G401.6 (cell line): ENCODE results near the gene AP3B1.

ENCODE experiments used
- FAIRE-seq: peaks from 2 replicates; lab custom pipeline; 2012; peaks lifted over from hg19 to GRCh38; lab: Jason Lieb, UNC

The AP3B1 gene, protein sequence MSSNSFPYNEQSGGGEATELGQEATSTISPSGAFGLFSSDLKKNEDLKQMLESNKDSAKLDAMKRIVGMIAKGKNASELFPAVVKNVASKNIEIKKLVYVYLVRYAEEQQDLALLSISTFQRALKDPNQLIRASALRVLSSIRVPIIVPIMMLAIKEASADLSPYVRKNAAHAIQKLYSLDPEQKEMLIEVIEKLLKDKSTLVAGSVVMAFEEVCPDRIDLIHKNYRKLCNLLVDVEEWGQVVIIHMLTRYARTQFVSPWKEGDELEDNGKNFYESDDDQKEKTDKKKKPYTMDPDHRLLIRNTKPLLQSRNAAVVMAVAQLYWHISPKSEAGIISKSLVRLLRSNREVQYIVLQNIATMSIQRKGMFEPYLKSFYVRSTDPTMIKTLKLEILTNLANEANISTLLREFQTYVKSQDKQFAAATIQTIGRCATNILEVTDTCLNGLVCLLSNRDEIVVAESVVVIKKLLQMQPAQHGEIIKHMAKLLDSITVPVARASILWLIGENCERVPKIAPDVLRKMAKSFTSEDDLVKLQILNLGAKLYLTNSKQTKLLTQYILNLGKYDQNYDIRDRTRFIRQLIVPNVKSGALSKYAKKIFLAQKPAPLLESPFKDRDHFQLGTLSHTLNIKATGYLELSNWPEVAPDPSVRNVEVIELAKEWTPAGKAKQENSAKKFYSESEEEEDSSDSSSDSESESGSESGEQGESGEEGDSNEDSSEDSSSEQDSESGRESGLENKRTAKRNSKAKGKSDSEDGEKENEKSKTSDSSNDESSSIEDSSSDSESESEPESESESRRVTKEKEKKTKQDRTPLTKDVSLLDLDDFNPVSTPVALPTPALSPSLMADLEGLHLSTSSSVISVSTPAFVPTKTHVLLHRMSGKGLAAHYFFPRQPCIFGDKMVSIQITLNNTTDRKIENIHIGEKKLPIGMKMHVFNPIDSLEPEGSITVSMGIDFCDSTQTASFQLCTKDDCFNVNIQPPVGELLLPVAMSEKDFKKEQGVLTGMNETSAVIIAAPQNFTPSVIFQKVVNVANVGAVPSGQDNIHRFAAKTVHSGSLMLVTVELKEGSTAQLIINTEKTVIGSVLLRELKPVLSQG

GRCh38 chr5:78294248-78295034 lies at the start of gene AP3B1:
Gene AP3B1 (minus strand): TSS chr5:78294698. CDS start chr5:78294579, 119 bp downstream.
- FAIRE-seq, result peak; percentile 97

- no peak for FAIRE-seq
These were observed 46.9 kb upstream of the AP3B1 start for GRCh38 chr5:78341440-78341839.

DNA sequence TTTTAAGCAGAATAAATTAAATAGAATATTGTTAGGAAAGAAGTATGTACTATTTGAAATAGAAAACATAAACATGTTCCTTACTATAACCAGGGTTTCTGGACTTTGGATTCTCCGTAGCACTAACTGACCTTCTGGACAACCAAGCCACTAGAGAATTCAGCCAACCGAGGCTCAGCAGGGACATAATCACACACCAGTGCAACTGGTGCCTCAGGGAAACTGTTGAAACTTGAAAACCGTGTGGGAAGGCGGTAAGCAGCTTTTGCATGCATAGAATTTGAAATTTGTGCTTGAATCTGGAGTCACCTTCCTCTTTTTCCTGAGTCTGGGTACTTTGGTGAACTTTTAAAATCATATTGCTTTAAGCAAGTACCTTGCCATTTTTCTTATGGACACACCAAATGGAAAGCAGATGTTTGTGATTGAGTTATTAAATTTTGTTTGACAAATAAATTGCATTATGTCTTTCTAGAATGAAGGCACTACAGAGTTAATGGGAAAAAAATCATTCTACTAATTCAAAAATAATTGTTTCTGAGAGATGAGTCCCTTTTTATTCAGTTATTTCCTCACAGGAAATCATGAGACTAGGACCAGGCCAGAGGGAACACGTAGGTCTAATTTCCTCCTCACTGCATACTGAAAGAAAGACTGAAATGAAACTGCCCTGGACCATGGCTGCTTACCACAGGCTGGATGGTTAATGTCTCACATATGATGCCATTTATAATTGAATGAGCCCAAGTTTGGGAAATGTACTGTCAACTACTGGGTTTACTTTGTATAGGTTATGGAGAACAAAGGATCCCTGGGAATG lies 45.3 kb upstream of the AP3B1 start:
- no peak for FAIRE-seq

GRCh38 chr5:78336698-78337097 lies 42.2 kb upstream of the AP3B1 start:
- no peak for FAIRE-seq

GRCh38 chr5:78335976-78336375 lies 41.5 kb upstream of the AP3B1 start:
- FAIRE-seq, result no peak

- no peak for FAIRE-seq
These were observed 40.3 kb upstream of the AP3B1 start for GRCh38 chr5:78334811-78335210.

DNA sequence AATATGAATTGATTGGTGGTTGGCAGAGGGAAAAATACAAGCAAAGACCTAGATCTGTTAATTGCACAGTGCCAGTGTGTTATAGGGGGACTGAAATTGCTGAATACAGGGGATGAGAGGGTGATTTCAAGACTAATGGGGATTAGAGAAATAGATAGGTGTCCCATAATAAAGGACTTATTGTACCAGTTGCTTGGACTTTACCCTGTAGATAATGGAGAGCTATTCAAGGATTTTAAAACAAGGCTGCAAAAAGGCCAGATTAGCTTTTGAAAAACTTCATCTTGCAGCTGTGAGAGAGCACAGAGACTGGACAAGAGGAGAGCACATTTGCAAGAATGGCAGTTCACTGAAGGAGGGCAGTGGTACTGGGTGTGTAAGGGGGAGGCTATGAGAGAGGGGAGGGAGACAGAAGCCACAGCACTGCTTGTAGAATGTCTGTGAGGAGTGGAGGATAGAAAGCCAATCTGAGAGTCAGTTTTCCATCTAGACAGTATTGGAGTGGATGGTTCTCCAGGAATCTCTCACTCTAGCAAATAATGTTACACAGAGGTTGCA lies 37.1 kb upstream of the AP3B1 start:
- FAIRE-seq, result no peak

DNA sequence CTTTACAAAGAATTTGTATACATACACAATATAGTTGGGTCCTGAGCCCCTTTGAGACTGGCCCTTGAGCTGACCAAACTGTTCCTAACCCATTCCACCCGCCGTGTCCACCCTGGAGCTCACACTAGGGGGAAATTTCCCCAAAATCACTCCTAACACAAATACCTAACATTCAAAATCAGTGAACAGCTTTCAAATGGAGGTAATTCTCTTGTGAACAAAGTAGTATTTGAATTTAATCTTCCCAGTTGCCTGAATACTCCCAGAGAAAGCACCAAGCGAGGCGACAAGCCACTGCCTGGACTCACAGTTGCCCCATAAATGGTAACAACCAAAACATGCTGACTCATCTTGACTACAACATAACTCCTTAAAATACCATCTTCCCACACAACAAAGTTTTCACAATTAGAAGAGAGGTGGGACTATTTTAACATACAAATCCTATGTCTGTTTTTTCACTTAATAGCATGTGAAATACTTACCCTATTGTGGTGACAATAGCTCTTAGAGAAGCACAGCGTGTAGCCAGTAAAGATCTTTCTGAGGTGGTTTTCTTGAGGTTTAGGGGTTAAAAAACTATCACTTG lies 34.2 kb upstream of the AP3B1 start:
- no peak for FAIRE-seq

DNA sequence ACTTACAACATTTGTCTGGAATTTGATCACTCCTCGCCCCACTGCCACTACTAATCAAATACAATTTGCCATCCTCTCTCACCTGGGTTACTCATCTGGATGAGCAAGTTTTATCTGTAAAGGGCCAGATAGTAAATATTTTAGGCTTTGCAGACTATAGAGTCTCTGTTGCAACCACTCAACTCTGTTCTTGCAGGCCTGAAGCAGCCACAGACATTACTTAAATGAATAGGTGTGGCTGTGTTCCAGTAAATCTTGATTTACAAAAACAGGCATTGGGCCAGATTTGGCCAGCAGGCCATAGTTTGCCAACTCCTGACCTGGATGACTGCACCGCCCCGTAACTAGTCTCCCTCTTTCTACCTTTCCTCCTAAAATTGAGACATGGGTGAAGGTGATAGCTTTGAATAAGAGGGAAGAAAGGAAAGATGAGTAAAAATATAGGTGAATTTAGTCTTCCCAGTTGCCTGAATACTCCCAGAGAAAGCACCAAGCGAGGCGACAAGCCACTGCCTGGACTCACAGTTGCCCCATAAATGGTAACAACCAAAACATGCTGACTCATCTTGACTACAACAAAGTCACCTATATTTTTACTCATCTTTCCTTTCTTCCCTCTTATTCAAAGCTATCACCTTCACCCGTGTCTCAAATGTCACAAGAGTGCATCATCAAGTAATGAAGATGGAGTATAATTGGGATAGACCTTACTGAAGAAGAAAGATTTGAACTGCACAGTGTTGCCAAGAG lies 33.4 kb upstream of the AP3B1 start:
- FAIRE-seq, result no peak

DNA sequence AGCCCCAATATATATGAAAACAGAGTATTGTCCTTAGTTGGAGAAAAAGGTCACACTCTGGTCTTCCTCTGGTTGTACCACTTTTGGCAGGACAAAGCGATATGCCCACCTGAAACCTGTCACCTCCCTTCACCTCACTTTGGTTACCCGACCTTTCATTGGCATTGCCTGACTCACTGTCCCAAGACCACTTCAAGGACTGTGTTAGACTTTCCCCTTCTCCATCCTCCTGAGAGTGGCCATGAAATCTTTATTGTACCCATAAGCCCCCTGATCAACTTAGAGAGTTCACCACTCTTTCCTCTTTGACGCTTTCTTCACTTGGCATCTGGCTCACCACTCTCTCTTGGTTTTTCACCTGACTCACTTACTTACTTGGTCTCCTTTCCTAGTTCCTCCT lies 32.4 kb upstream of the AP3B1 start:
- no peak for FAIRE-seq

- FAIRE-seq, result no peak
These were observed 28.7 kb upstream of the AP3B1 start for GRCh38 chr5:78323241-78323640.

GRCh38 chr5:78320401-78320800 lies 25.9 kb upstream of the AP3B1 start:
- FAIRE-seq, result peak; percentile 96

- no peak for FAIRE-seq
These were observed 23.8 kb upstream of the AP3B1 start for GRCh38 chr5:78318337-78318736.

DNA sequence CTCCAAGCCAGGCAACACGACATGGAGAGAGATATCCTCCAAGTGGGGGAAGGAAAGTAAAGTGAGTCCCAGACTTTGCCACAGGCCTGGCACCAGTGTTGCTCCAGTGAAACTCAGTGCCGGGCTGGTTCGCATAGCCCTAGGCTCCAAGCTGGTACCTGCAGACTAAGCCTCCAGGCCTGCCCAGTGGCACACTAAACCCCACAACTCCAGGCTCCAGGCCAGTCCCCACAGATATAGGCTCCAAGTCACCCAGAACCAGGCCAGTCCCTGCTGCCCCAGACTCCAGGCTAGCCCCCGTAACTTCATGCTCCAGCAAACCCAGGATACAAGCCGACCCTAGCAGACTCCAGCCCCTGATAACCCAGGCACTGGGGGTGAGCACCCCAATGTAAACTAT lies 23.0 kb upstream of the AP3B1 start:
- FAIRE-seq, result no peak

DNA sequence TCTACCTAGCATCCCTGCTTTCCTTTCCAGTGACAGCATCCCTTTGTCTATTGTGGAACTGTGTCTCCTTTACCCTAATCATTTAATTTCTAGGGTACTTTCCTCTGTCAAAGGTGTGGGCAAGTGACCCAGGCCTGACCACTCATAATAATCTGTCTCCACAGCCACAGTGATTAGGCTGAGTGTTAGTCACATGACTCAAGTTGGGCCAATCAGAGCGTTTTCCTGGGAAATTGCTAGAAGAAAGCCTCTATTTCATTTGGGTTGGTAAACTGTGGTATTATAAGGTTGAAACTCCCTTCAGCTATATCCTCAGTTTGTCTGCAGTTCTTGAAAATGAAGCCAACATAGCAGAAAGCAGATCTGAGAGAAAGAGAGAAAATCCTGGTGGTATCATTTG lies 14.2 kb upstream of the AP3B1 start:
- no peak for FAIRE-seq

DNA sequence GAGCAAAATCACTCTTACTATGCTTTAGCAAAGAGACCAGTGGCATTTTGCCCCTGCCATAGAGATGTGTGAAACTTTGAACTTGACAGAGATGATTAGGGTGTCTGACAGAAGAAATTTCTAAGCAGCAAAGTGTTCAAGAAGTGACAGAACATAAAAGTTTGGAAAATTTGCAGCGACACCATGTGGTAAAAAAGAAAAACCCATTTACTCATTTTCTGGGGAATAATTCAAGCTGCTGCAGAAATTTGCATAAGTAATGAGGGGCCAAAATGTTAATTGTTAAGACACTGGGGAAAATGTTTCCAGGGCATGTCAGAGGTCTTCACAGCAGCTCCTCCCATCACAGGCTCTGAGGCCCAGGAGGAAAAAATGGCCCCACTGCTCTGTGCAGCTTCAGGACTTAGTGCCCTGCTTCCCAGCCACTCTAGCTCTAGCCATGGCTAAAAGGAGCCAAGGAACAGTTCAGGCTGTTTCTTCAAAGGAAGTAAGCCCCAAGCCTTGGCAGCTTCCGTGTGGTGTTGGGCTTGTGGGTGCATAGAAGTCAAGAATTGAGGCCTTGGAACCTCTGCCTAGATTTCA lies 6.1 kb upstream of the AP3B1 start:
- FAIRE-seq, result no peak

GRCh38 chr5:78295035-78295961 lies 800 bp upstream of the AP3B1 start:
- FAIRE-seq, result no peak

DNA sequence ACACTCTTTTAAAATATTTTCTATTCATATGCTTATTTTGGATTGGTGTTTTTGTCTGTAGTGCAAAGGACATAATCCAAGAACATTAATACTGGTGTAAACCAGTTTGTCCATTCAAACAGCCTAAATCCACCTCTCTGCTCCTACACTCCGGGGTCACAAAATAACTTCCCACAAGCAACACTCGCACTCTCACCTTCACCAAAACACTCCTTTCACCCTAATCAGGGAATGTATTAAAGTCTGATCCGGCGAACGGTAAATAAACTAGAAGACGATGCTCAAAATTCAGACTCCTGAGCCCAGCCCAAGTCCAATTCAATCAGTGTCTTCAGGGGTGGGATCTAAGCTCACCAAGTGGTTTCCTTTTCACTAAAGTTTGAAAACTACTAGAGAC lies 649 bp downstream of the AP3B1 start:
- no peak for FAIRE-seq
